Tibial nerve (tissue), 4 donors: ENCODE measurements around the gene CBFB. TPM values are rescaled to one million over a fixed set of nuclear protein-coding genes. Genes with fewer than 3 reads are reported as not detected.

ENCODE experiments used
- DNase-seq, 2 donors: peaks; one replicate each; pipeline ENCODE4 v3.0.0-alpha.2; 2019; ENCODE audit warnings: low spot score in 2 of 2
- H3K27ac ChIP-seq, 4 donors: fragments of 200-600 bp; sonication (generic) in 3 of 4; one replicate each; pipeline ENCODE4 v1.5.1; 2017 to 2019; ENCODE audit warnings: mild to moderate bottlenecking in 1 of 4
- H3K27me3 ChIP-seq, 2 donors: fragments of 200-600 bp; sonication (generic) in 1 of 2; one replicate each; pipeline versions ENCODE4 v1.5.1 to v1.6.0; 2017 to 2019
- H3K36me3 ChIP-seq, 3 donors: fragments of 200-600 bp; sonication (generic); one replicate each; pipeline ENCODE4 v1.5.1; 2018 to 2019
- H3K4me1 ChIP-seq, 4 donors: fragments of 200-600 bp; sonication (generic) in 3 of 4; one replicate each; pipeline ENCODE4 v1.5.1; 2017 to 2019
- H3K4me3 ChIP-seq, 4 donors: fragments of 200-600 bp; sonication (generic) in 3 of 4; one replicate each; pipeline ENCODE4 v1.5.1; 2017 to 2019; ENCODE audit warnings: mild to moderate bottlenecking in 1 of 4, moderate library complexity in 1 of 4
- H3K9me3 ChIP-seq, 4 donors: fragments of 200-600 bp; sonication (generic) in 3 of 4; one replicate each; pipeline ENCODE4 v1.5.1; 2017 to 2019
- EP300 ChIP-seq, 2 donors: sonication (generic); formaldehyde crosslinking; IDR thresholded peaks; one replicate each; pipeline ENCODE4 v1.6.1; 2017; ENCODE audit warnings: antibody characterized with exemption in 2 of 2, mild to moderate bottlenecking in 1 of 2
- POLR2A ChIP-seq, 2 donors: fragments of 450-650 bp; IDR thresholded peaks; one replicate each; pipeline ENCODE4 v1.6.1; 2017; ENCODE audit warnings: antibody characterized with exemption in 2 of 2, mild to moderate bottlenecking in 2 of 2, moderate library complexity in 2 of 2
- WGBS, 2 donors: methylation state at CpG; one replicate each; pipeline ENCODE4 v1.1.5; 2018; 5-methylcytosine and 5-hydroxymethylcytosine counted together
- total RNA-seq, 4 donors: library from RNA; depleted of rRNA; stranded (reverse); fragments of >200 nt; gene quantifications; one replicate each; pipeline ENCODE4 v1.1.0, GENCODE V29; 2016
- TF ChIP-seq, protein P1 (sequence below), 5 experiments: fragments of 200-600 bp in 3 of 5; fragments of 450-650 bp in 2 of 5; sonication (generic) in 3 of 5; IDR thresholded peaks; one replicate each; pipeline ENCODE4 v1.5.1; 2016 to 2019; ENCODE audit warnings: antibody characterized with exemption in 5 of 5, mild to moderate bottlenecking in 3 of 5, moderate library complexity in 2 of 5

CBFB gene
- total RNA-seq, 4 donors from 2014 or later = 46.7 to 70.5 (median 59.9) TPM

DNA sequence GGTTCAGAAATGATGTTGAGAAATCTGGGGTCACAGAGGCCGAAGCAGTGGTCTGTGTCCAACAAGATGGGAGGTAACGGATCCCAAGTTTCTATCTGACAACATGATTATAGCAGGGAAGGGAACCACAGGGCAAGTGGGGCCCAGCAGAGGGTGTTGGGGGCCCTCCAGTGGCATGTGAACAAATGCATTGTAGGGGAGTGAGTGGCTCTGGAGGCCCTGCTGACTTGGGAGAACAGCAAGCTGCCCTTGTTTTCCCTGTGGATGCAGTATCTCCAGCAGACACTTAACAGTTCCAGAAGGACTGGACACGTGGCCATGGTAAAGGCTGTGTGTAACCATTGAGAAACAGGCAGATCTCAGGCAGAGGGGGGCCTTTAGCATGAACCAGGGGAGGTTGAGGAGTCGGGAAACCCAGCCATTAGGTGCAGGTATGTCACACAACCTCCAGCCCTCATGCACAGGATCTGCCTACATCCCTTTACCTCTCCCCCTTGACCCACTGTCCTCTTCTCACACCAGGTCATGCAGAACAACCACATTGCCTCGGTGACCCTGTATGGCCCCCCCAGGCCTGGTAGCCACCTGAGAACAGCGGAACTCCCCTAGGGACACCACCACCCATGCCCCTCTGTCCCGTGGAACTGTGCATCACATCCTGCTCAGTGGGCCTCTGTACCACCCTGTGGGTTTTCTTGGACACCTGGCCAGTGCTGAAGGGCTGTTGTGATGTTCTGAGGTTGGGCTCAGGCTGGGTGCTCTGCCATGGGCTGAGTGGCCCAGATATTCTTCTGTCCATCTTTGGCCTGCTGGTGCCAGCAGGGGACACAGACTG, 117.8 kb downstream of the CBFB start:
- peaks cover 0 to 81% (median 19%) of the 10 kb centered on the region in 3 donors for H3K36me3 ChIP-seq
- peaks cover 0 to 20% (median 7%) of the 10 kb centered on the region in 4 donors for H3K4me1 ChIP-seq
- no peak overlapping the region for H3K27ac ChIP-seq
- TF ChIP-seq, protein P1, sequence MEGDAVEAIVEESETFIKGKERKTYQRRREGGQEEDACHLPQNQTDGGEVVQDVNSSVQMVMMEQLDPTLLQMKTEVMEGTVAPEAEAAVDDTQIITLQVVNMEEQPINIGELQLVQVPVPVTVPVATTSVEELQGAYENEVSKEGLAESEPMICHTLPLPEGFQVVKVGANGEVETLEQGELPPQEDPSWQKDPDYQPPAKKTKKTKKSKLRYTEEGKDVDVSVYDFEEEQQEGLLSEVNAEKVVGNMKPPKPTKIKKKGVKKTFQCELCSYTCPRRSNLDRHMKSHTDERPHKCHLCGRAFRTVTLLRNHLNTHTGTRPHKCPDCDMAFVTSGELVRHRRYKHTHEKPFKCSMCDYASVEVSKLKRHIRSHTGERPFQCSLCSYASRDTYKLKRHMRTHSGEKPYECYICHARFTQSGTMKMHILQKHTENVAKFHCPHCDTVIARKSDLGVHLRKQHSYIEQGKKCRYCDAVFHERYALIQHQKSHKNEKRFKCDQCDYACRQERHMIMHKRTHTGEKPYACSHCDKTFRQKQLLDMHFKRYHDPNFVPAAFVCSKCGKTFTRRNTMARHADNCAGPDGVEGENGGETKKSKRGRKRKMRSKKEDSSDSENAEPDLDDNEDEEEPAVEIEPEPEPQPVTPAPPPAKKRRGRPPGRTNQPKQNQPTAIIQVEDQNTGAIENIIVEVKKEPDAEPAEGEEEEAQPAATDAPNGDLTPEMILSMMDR (IDR thresholded peaks at IDR 0.05) = no peak
- TF ChIP-seq POLR2A (IDR thresholded peaks at IDR 0.05) (no peak), EP300 (IDR thresholded peaks at IDR 0.05) (no peak)
- H3K4me3 ChIP-seq = no peak overlapping the region
- 78 to 84% methylated on average over 7 of the region's 7 CpGs for WGBS, 2 donors
- DNase-seq = no peak
- no peaks in the 10 kb centered on the region for H3K9me3 ChIP-seq
- H3K27me3 ChIP-seq = peaks cover 0 to 16% of the 10 kb centered on the region in 2 donors

DNA sequence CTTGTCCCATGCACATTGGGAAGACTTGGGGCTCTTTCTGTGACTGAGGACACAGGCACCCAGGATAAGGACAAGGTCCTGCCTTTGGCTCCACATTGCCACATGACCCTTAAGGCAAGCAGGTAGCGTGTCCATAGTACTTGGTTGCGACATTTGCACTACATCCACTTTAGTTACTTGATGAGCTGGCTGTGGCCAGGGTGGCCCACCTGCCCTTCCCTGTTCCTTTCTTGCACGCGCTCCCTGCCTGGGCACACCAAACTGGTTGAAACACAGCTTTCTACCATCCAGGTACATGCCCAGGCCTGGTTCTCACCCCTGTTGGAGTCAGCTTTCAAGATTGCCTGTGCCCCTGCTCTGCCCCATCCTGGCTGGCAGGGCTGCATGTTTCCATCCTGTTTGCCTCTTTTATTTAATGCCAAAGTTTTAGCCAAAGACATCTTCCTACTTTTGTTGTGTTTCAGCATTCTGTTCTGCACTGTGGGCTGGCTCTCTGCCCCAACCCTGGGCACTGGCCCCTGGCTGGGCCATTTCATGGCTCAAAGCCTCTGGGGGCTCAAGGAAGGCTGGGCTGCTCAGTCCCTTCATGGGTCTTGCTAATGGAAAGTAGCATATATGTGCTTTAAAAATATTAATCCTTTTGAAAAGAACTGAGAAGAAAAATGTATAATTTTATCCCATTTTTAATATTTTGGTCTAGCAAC, 118.6 kb downstream of the CBFB start:
- 91 to 95% methylated on average over 4 of the region's 4 CpGs for WGBS, 2 donors

DNA sequence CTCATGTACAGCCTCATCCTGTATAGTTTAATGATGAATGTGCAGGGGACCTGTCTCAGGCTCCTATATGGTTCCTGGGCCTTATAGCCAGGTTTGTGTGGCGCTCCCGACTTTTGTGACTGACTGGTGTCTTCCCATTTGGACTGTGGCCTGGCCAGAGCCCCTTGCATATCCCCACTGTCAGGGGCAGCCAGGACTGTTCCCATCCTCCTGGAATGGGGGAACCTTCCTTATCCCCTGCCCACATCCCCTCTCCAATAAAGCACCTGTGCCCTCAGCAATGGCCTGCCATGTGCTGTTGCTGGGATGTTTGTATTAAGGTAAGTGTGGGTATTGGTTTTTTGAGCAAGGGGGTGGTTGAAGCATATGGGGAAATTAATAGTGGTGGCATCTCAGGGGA, 119.3 kb downstream of the CBFB start:
- H3K4me3 ChIP-seq = no peak overlapping the region
- H3K36me3 ChIP-seq = peaks cover 0 to 67% (median 19%) of the 10 kb centered on the region in 3 donors
- no peak for DNase-seq
- H3K4me1 ChIP-seq = peaks cover 0 to 20% (median 7%) of the 10 kb centered on the region in 4 donors
- WGBS, 2 donors = 93 to 95% methylated on average over 2 of the region's 2 CpGs
- no peaks in the 10 kb centered on the region for H3K9me3 ChIP-seq
- H3K27ac ChIP-seq = no peak overlapping the region
- TF ChIP-seq POLR2A (IDR thresholded peaks at IDR 0.05) = no peak
- TF ChIP-seq EP300 (IDR thresholded peaks at IDR 0.05) = no peak
- TF ChIP-seq, protein P1 (IDR thresholded peaks at IDR 0.05) = no peak
- peaks cover 0 to 17% of the 10 kb centered on the region in 2 donors for H3K27me3 ChIP-seq

More for the DNA sequence above, 118.6 kb downstream of the CBFB start:
- H3K4me3 ChIP-seq = no peak overlapping the region
- peaks cover 0 to 17% of the 10 kb centered on the region in 2 donors for H3K27me3 ChIP-seq
- H3K36me3 ChIP-seq = peaks cover 0 to 73% (median 19%) of the 10 kb centered on the region in 3 donors
- peaks cover 0 to 20% (median 7%) of the 10 kb centered on the region in 4 donors for H3K4me1 ChIP-seq
- no peak overlapping the region for H3K27ac ChIP-seq
- DNase-seq = no peak
- H3K9me3 ChIP-seq = no peaks in the 10 kb centered on the region
- TF ChIP-seq, protein P1 (IDR thresholded peaks at IDR 0.05) = no peak
- TF ChIP-seq POLR2A (IDR thresholded peaks at IDR 0.05) (no peak), EP300 (IDR thresholded peaks at IDR 0.05) (no peak)

DNA sequence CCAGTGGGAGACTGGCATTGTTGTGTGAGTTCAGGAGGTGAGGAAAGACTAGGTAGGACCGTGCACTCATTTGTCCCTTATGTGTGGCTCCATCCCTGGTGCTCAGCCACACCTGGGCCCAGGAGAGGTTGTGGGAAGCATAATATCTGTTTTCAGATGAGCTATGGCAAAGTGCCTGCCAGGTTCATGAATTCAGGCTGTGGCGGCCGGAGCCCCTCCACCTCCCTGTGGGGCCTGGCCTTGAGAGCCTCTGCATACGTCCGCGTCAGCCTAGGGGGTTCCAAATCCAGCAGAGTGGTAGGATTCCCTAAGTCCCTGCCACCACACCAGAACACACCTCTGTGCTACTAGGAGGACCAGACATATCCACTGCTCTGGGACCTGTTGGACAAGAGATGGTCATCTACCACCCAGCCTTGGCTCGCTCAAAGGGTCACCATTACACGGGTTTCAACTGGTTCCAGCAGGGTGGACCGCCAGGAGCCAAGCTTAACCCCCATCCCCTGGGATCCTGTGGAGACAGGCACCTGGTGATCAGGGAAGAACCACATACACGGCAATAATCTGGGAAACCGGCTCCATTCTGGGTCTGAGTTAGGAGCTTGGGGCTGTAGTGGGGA, 119.8 kb downstream of the CBFB start:
- peaks cover 0 to 20% (median 7%) of the 10 kb centered on the region in 4 donors for H3K4me1 ChIP-seq
- H3K27ac ChIP-seq = no peak overlapping the region
- no peaks in the 10 kb centered on the region for H3K9me3 ChIP-seq
- no peak for TF ChIP-seq EP300 (IDR thresholded peaks at IDR 0.05)
- no peak for TF ChIP-seq POLR2A (IDR thresholded peaks at IDR 0.05)
- TF ChIP-seq, protein P1 (IDR thresholded peaks at IDR 0.05) = no peak
- DNase-seq = no peak
- H3K27me3 ChIP-seq = peaks cover 0 to 17% of the 10 kb centered on the region in 2 donors
- WGBS, 2 donors = 75 to 88% methylated on average over 8 to 10 of the region's 11 CpGs
- no peak overlapping the region for H3K4me3 ChIP-seq
- H3K36me3 ChIP-seq = peaks cover 0 to 61% (median 19%) of the 10 kb centered on the region in 3 donors
